ENCODE measurements around the gene KCNK1. TPM values are rescaled to one million over a fixed set of nuclear protein-coding genes. Genes with fewer than 3 reads are reported as not detected.

Gene KCNK1
- total and polyA plus RNA-seq, 2 of the 4 experiments (the other 2 are of a cell fraction), result 0.90 to 1.6 TPM

DNA sequence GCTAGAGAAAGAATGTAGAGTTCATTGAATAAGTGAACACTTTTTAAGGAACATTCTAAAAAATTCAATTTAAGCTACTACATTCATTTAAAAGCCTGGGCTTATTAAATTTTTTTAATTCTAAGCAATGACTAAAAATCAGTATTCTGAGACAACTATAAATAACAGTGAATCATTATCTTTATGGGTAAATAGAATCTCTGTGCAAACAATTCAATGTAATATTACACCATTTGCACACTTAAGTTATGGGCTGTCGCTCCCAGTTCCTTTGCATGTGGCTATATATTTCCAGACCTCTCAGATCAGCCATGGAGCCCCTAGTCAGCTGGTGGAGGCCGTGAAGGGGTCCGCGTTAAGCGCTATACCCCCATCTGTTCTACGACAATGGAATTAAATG is 65.1 kb downstream of the KCNK1 start:
- Histone ChIP-seq H2AK5ac (ENCODE audit: low read depth, low read length) (no peak overlapping the region), H3K18ac (ENCODE audit: low read depth, low read length) (no peak overlapping the region), H3K79me1 (ENCODE audit: low read depth in 1 of 2, low read length in 2 of 2) (no peaks in the 10 kb centered on the region), H2BK15ac (ENCODE audit: low read depth, low read length) (no peak overlapping the region), H3K4me2 (ENCODE audit: low read depth, low read length) (no peak overlapping the region), H3K4me1 (ENCODE audit: control insufficient read depth, insufficient read depth, low read length) (no peaks in the 10 kb centered on the region), H3K9me3 (ENCODE audit: control insufficient read depth, insufficient read depth, low read length) (peaks cover 4% of the 10 kb centered on the region), H3K9ac (ENCODE audit: low read depth, low read length) (no peak overlapping the region), H2BK5ac (ENCODE audit: low read depth, low read length, poor library complexity, severe bottlenecking) (no peak overlapping the region), H3K23ac (ENCODE audit: low read depth, low read length) (no peak overlapping the region), H2AFZ (replicated peaks; ENCODE audit: low read length, poor library complexity) (no peak overlapping the region), H2BK120ac (ENCODE audit: low read depth, low read length) (no peak overlapping the region), H2BK20ac (ENCODE audit: low read depth, low read length) (no peak overlapping the region), H3K4me3 (ENCODE audit: insufficient read depth, low read depth, low read length) (no peak overlapping the region), H3K56ac (ENCODE audit: extremely low read depth, insufficient read depth, low read length) (no peak overlapping the region), H4K8ac (ENCODE audit: low read depth in 2 of 2, low read length in 2 of 2) (no peak overlapping the region), H3K14ac (replicated peaks; ENCODE audit: low read depth, low read length) (no peak overlapping the region), H3K36me3 (ENCODE audit: control insufficient read depth, insufficient read depth, low read length) (no peaks in the 10 kb centered on the region), H4K5ac (ENCODE audit: low read depth, low read length) (no peak overlapping the region), H3K9me1 (ENCODE audit: insufficient read depth, low read length) (no peaks in the 10 kb centered on the region), H3K27me3 (ENCODE audit: control insufficient read depth, insufficient read depth, low read length) (no peaks in the 10 kb centered on the region), H4K91ac (ENCODE audit: insufficient read depth, low read depth, low read length) (no peak overlapping the region), H3K4ac (ENCODE audit: low read depth, low read length) (no peak overlapping the region), H4K20me1 (ENCODE audit: insufficient read depth, low read length) (no peaks in the 10 kb centered on the region), H2AK9ac (replicated peaks; ENCODE audit: low read depth, low read length, poor library complexity) (no peak overlapping the region), H3K27ac (ENCODE audit: insufficient read depth, low read length) (no peak overlapping the region)
- ATAC-seq (ENCODE audit: low read depth) (no peak), DNase-seq (no peak)
- no CpG with 5 or more reads among the region's 6 CpGs for WGBS, 2 experiments (ENCODE audit: extremely low coverage in 2 of 2, insufficient read length in 1 of 2)
- no TSS peak for BruUV-seq (replicated peaks)
- dilution Hi-C loops (cut with HindIII; ENCODE audit: low sequenced_read_pairs, unreplicated experiment), result no loop called here
- intact Hi-C loops (cut with micrococcal nuclease), result no loop called here
- no peak for TF ChIP-seq CHD1 (IDR thresholded peaks at IDR 0.05; ENCODE audit: low read depth, low read length)
- TF ChIP-seq CTCF (conservative IDR thresholded peaks at IDR 0.05; ENCODE audit: low read depth, low read length), result no peak
- ChIA-PET POLR2A (ENCODE audit: unreplicated experiment) (no interaction called here), CTCF (no interaction called here)
- in situ Hi-C loops (cut with MboI; ENCODE audit: low sequenced_read_pairs), result no loop called here

Measured in IMR-90 (cell line).